Panc1 (cell line): ENCODE results near the gene RNF43. TPM values are rescaled to one million over a fixed set of nuclear protein-coding genes. Genes with fewer than 3 reads are reported as not detected.

ENCODE experiments used
- ATAC-seq: fragments of 200-7000 bp; cut with Tn5 transposase; 2 replicates; pipeline ENCODE4 v1.9.1; 2020; ENCODE audit warnings: mild to moderate bottlenecking, moderate library complexity
- BruUV-seq: library from RNA; stranded (reverse); fragments of 400-500 nt; replicated peaks from 2 replicates; lab custom pipeline; 2021; lab: Mats Ljungman, UMichigan
- CTCF ChIA-PET: fragments of 300-600 bp; sonication (Branson Sonifier 250); formaldehyde crosslinking; loops from one replicate; lab custom pipeline; 2022; ENCODE audit warnings: antibody characterized with exemption; lab: Charles Lee
- POLR2A ChIA-PET: fragments of 300-600 bp; sonication (Branson Sonifier 250); formaldehyde crosslinking; loops from one replicate; lab custom pipeline; 2022; ENCODE audit warnings: antibody characterized with exemption; lab: Charles Lee
- DNase-seq: peaks from one replicate; pipeline ENCODE4 v3.0.0-alpha.2; 2010; ENCODE audit warnings: low read depth, low spot score
- H3K27ac ChIP-seq: 2 replicates; pipeline ENCODE4 v1.5.1; 2011; ENCODE audit warnings: mild to moderate bottlenecking, low read length, inconsistent platforms
- H3K27me3 ChIP-seq: fragments of 200-500 bp; sonication (Bioruptor generic); 2 replicates; pipeline ENCODE4 v1.6.0; 2014; ENCODE audit warnings: low read length, inconsistent platforms; ENCODE audit not compliant: control insufficient read depth, insufficient read depth
- H3K36me3 ChIP-seq: fragments of 200-500 bp; sonication (Bioruptor generic); 2 replicates; pipeline ENCODE4 v1.5.1; 2014; ENCODE audit warnings: inconsistent platforms, mild to moderate bottlenecking, low read length, moderate library complexity; ENCODE audit not compliant: control insufficient read depth, insufficient read depth
- H3K4me1 ChIP-seq: 2 replicates; pipeline ENCODE4 v1.5.1; 2011; ENCODE audit warnings: inconsistent platforms, mild to moderate bottlenecking, low read length, moderate library complexity; ENCODE audit not compliant: control insufficient read depth, insufficient read depth
- H3K4me3 ChIP-seq, 2 experiments: 2 replicates each; pipeline ENCODE4 v1.5.1; 2011 to 2012; ENCODE audit warnings: low read depth in 2 of 2, low read length in 2 of 2, mild to moderate bottlenecking in 2 of 2, inconsistent platforms in 1 of 2, moderate library complexity in 1 of 2
- H3K9me3 ChIP-seq: fragments of 200-500 bp; sonication (Bioruptor generic); 2 replicates; pipeline ENCODE4 v1.5.1; 2014; ENCODE audit warnings: low read depth, mild to moderate bottlenecking, inconsistent platforms, low read length, moderate library complexity; ENCODE audit not compliant: control insufficient read depth, insufficient read depth
- CTCF ChIP-seq: fragments of 450-650 bp; IDR thresholded peaks from 2 replicates; pipeline ENCODE4 v1.5.1; 2017; ENCODE audit warnings: mild to moderate bottlenecking
- POLR2AphosphoS5 ChIP-seq: IDR thresholded peaks from 2 replicates; pipeline ENCODE4 v1.6.1; 2012; ENCODE audit warnings: mild to moderate bottlenecking, low read depth, low read length, moderate library complexity
- REST ChIP-seq, 2 experiments: IDR thresholded peaks; 2 replicates each; pipeline ENCODE4 v1.6.1; 2011 to 2012; ENCODE audit warnings: low read depth in 2 of 2, control low read depth in 1 of 2, low read length in 1 of 2, mild to moderate bottlenecking in 1 of 2, moderate library complexity in 1 of 2; ENCODE audit not compliant: insufficient read depth in 1 of 2
- SIN3A ChIP-seq: IDR thresholded peaks from 2 replicates; pipeline ENCODE4 v1.6.1; 2012; ENCODE audit warnings: low read depth, mild to moderate bottlenecking, low read length, moderate library complexity, borderline replicate concordance; ENCODE audit not compliant: insufficient read depth
- TCF7L2 ChIP-seq: IDR thresholded peaks from 2 replicates; pipeline ENCODE4 v1.6.1; 2011; ENCODE audit warnings: mild to moderate bottlenecking, low read depth, low read length, inconsistent platforms
- in situ Hi-C: cut with HindIII; loops from 2 replicates; pipeline ENCODE4 v1.10.0; 2016; ENCODE audit warnings: low sequenced_read_pairs, low pct_unique_long_range_greater_than_20kb
- intact Hi-C: fragments of 100-400 bp; cut with micrococcal nuclease; formaldehyde crosslinking; loops from one replicate; pipeline ENCODE4 v1.10.0; 2022; ENCODE audit not compliant: unreplicated experiment
- total RNA-seq: library from RNA; stranded (reverse); gene quantifications from one replicate; pipeline ENCODE4 v1.2.1, GENCODE V29; 2021; ENCODE audit not compliant: unreplicated experiment

The RNF43 gene
- total RNA-seq, 1 experiment from 2014 or later, result 4.7 TPM

GRCh38 chr17:58436245-58436644 lies 18.9 kb upstream of the RNF43 start:
- no peak for TF ChIP-seq REST (IDR thresholded peaks at IDR 0.05; ENCODE audit: insufficient read depth in 1 of 2, low read depth in 2 of 2, low read length in 1 of 2)
- BruUV-seq, result no TSS peak
- Histone ChIP-seq H3K4me3 (no peak overlapping the region), H3K9me3 (no peaks in the 10 kb centered on the region), H3K36me3 (no peaks in the 10 kb centered on the region), H3K4me1 (no peaks in the 10 kb centered on the region), H3K27ac (no peak overlapping the region), H3K27me3 (peaks cover 2% of the 10 kb centered on the region)
- intact Hi-C loops, result no loop called here
- CTCF ChIA-PET, result no interaction called here
- POLR2A ChIA-PET, result no interaction called here
- no peak for ATAC-seq
- in situ Hi-C loops, result no loop called here
- no peak for DNase-seq

GRCh38 chr17:58432806-58433573 lies 15.7 kb upstream of the RNF43 start:
- Histone ChIP-seq H3K4me1 (no peaks in the 10 kb centered on the region), H3K27me3 (no peaks in the 10 kb centered on the region), H3K4me3 (no peak overlapping the region), H3K27ac (no peak overlapping the region), H3K36me3 (no peaks in the 10 kb centered on the region), H3K9me3 (no peaks in the 10 kb centered on the region)
- ChIA-PET CTCF (interaction anchor here (1.2 kb wide), 1 partner anchor 115 kb away, joined by 3 read pairs; no protein-coding TSS in a partner anchor), POLR2A (no interaction called here)
- no TSS peak for BruUV-seq
- ATAC-seq, result no peak
- in situ Hi-C loops (no loop called here), intact Hi-C loops (no loop called here)
- no peak for TF ChIP-seq SIN3A
- no peak for TF ChIP-seq TCF7L2
- TF ChIP-seq CTCF, result no peak; the same call in 1 of the 2 replicates
- TF ChIP-seq POLR2AphosphoS5, result no peak
- no peak for TF ChIP-seq REST (IDR thresholded peaks at IDR 0.05; ENCODE audit: insufficient read depth in 1 of 2, low read depth in 2 of 2, low read length in 1 of 2)
- DNase-seq, result no peak
